Measurements from ENCODE around the gene METTL5.

METTL5 gene

DNA sequence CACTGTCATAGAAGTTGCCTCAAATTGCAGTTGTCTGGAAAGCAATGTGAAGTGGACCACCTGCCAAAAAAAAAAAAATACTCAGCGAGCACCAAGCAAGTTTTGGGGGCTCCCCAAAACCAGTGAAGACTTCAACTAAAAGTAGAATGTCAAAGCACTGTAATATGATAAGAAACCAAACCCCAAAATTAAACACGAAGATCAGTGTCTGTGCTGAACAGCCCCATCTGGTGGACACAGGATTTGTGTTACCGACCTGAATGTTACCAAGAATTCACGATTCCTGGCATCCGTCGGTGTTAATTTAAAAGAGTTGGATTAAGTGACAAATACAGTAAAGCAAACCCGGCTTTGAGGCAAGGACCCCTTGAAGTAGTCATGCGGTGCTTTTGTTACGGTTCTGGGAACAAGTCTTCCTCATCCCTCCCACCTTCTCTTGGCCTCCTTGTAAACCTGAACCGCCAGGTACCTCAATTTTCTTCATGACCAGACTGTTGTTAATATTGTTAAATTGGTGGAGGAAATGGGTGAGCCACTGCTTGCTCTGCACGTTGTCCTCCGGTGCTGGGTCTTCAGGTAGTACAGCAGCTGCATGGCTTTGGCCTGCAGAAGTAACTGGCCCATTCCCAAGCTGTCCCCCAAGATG lies 57.3 kb downstream of the METTL5 start:
- 53 to 88% methylated on average over 4 to 9 of the region's 12 CpGs for WGBS, 2 experiments (ENCODE audit: insufficient coverage in 2 of 2)
- H3K9me3 ChIP-seq (ENCODE audit: control insufficient read depth, low read length), result no peaks in the 10 kb centered on the region
- H3K36me3 ChIP-seq (ENCODE audit: control insufficient read depth, insufficient read depth, low read length), result no peaks in the 10 kb centered on the region
- no peaks in the 10 kb centered on the region for H3K4me1 ChIP-seq (ENCODE audit: control insufficient read depth, insufficient read depth, low read length, poor library complexity, severe bottlenecking)
- H3K27ac ChIP-seq (ENCODE audit: low read depth, low read length, severe bottlenecking), result no peak overlapping the region
- no peak overlapping the region for H3K4me3 ChIP-seq (ENCODE audit: extremely low read depth, insufficient read depth, low read length, poor library complexity, severe bottlenecking)

DNA sequence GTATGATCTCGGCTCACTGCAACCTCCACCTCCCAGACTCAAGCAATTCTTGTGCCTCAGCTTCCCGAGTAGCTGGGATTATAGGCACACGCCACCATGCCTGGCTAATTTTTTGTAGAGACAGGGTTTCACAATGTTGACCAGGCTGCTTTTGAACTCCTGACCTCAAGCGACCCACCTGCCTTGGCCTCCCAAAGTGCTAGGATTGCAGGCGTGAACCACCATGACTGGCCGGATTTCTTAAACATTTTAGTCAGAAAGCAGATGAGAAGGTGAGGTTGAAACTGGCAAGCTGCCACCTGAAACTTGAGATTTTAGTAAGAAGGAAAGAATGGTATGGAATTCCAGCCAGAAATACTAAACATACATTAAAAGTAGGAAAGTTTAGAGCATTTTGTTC lies 59.2 kb downstream of the METTL5 start:
- no peaks in the 10 kb centered on the region for H3K9me3 ChIP-seq (ENCODE audit: control insufficient read depth, low read length)
- no peaks in the 10 kb centered on the region for H3K4me1 ChIP-seq (ENCODE audit: control insufficient read depth, insufficient read depth, low read length, poor library complexity, severe bottlenecking)
- H3K36me3 ChIP-seq (ENCODE audit: control insufficient read depth, insufficient read depth, low read length), result no peaks in the 10 kb centered on the region
- H3K27ac ChIP-seq (ENCODE audit: low read depth, low read length, severe bottlenecking), result no peak overlapping the region
- 89 to 96% methylated on average over 4 to 5 of the region's 6 CpGs for WGBS, 2 experiments (ENCODE audit: insufficient coverage in 2 of 2)
- H3K4me3 ChIP-seq (ENCODE audit: extremely low read depth, insufficient read depth, low read length, poor library complexity, severe bottlenecking), result no peak overlapping the region

- no peak overlapping the region for H3K4me3 ChIP-seq (ENCODE audit: extremely low read depth, insufficient read depth, low read length, poor library complexity, severe bottlenecking)
- no peak overlapping the region for H3K27ac ChIP-seq (ENCODE audit: low read depth, low read length, severe bottlenecking)
- H3K4me1 ChIP-seq (ENCODE audit: control insufficient read depth, insufficient read depth, low read length, poor library complexity, severe bottlenecking), result no peaks in the 10 kb centered on the region
- no peaks in the 10 kb centered on the region for H3K9me3 ChIP-seq (ENCODE audit: control insufficient read depth, low read length)
- no CpG with 5 or more reads among the region's 6 CpGs for WGBS, 2 experiments (ENCODE audit: insufficient coverage in 2 of 2)
- no peaks in the 10 kb centered on the region for H3K36me3 ChIP-seq (ENCODE audit: control insufficient read depth, insufficient read depth, low read length)
Measured at GRCh38 chr2:169761970-169762292, 62.8 kb downstream of the METTL5 start.
